HUES48 (cell line): ENCODE data around the gene PYGO2.
A peak's percentile ranks its signal among the peaks of the same experiment; 100 is the strongest.

ENCODE experiments used
- H3K27ac ChIP-seq: one replicate; pipeline ENCODE4 v1.7.0; 2013; ENCODE audit warnings: low read depth, low read length, inconsistent platforms
- H3K27me3 ChIP-seq: 2 replicates; pipeline ENCODE4 v1.6.1; 2013; ENCODE audit warnings: mild to moderate bottlenecking, low read length; ENCODE audit not compliant: control insufficient read depth, insufficient read depth
- H3K36me3 ChIP-seq: 2 replicates; pipeline ENCODE4 v1.6.1; 2013; ENCODE audit warnings: low read length; ENCODE audit not compliant: control insufficient read depth, insufficient read depth
- H3K4me1 ChIP-seq: 2 replicates; pipeline ENCODE4 v1.6.1; 2013; ENCODE audit warnings: mild to moderate bottlenecking, low read length; ENCODE audit not compliant: control insufficient read depth, insufficient read depth
- H3K4me3 ChIP-seq: 2 replicates; pipeline ENCODE4 v1.5.1; 2013; ENCODE audit warnings: mild to moderate bottlenecking, low read depth, low read length
- H3K9ac ChIP-seq: 2 replicates; pipeline ENCODE4 v1.6.1; 2013; ENCODE audit warnings: mild to moderate bottlenecking, low read depth, low read length, moderate library complexity
- H3K9me3 ChIP-seq: 2 replicates; pipeline ENCODE4 v1.6.1; 2013; ENCODE audit warnings: low read length; ENCODE audit not compliant: control insufficient read depth, insufficient read depth

The PYGO2 gene

GRCh38 chr1:155004352-155005075 lies 42.9 kb upstream of the PYGO2 start:
- no peaks in the 10 kb centered on the region for H3K36me3 ChIP-seq
- no peaks in the 10 kb centered on the region for H3K27me3 ChIP-seq
- H3K9me3 ChIP-seq = no peaks in the 10 kb centered on the region
- H3K4me3 ChIP-seq = peak overlapping the region; percentile 84
- peak overlapping the region; percentile 81 for H3K27ac ChIP-seq
- H3K4me1 ChIP-seq = peaks cover 14% of the 10 kb centered on the region
- peak overlapping the region; percentile 55; the same call in 1 of the 2 replicates for H3K9ac ChIP-seq

GRCh38 chr1:155003766-155004351 lies 42.3 kb upstream of the PYGO2 start:
- Histone ChIP-seq H3K9ac (peak overlapping the region; percentile 64; the same call in 1 of the 2 replicates), H3K9me3 (no peaks in the 10 kb centered on the region), H3K27me3 (no peaks in the 10 kb centered on the region), H3K36me3 (no peaks in the 10 kb centered on the region), H3K4me3 (peak overlapping the region; percentile 84), H3K4me1 (peaks cover 14% of the 10 kb centered on the region), H3K27ac (peak overlapping the region; percentile 81)

GRCh38 chr1:155003227-155003765 lies 41.7 kb upstream of the PYGO2 start:
- Histone ChIP-seq H3K4me1 (peaks cover 14% of the 10 kb centered on the region), H3K27me3 (no peaks in the 10 kb centered on the region), H3K9me3 (no peaks in the 10 kb centered on the region), H3K36me3 (no peaks in the 10 kb centered on the region), H3K4me3 (peak overlapping the region; percentile 84), H3K9ac (peak overlapping the region; percentile 64; the same call in 1 of the 2 replicates), H3K27ac (peak overlapping the region; percentile 81)

- Histone ChIP-seq H3K4me1 (peaks cover 14% of the 10 kb centered on the region), H3K27ac (peak within 1 kb of the TSS; percentile 92), H3K27me3 (0 out of 2 replicates have a peak, but pooled peaks cover 2% of the 10 kb centered on the region), H3K4me3 (peak within 1 kb of the TSS; percentile 84), H3K9me3 (no peaks in the 10 kb centered on the region), H3K36me3 (no peaks in the 10 kb centered on the region), H3K9ac (peak within 1 kb of the TSS; percentile 64; the same call in 1 of the 2 replicates)
Observed at GRCh38 chr1:155002464-155003226, 41.1 kb upstream of the PYGO2 start, which contains the start of gene ZBTB7B. Gene ZBTB7B, plus strand, starts transcription at chr1:155002802. Its CDS starts 11,859 bp downstream, at chr1:155014661.

GRCh38 chr1:155001675-155002463 lies 40.3 kb upstream of the PYGO2 start:
- H3K27ac ChIP-seq = peak overlapping the region; percentile 92
- H3K9me3 ChIP-seq = no peaks in the 10 kb centered on the region
- H3K9ac ChIP-seq = peak overlapping the region; percentile 83; the same call in 1 of the 2 replicates
- H3K4me3 ChIP-seq = peak overlapping the region; percentile 68
- 0 out of 2 replicates have a peak, but pooled peaks cover 3% of the 10 kb centered on the region for H3K27me3 ChIP-seq
- no peaks in the 10 kb centered on the region for H3K36me3 ChIP-seq
- H3K4me1 ChIP-seq = peaks cover 14% of the 10 kb centered on the region

GRCh38 chr1:155001425-155001674 lies 39.8 kb upstream of the PYGO2 start:
- H3K4me3 ChIP-seq = peak overlapping the region; percentile 68
- H3K9me3 ChIP-seq = no peaks in the 10 kb centered on the region
- peak overlapping the region; percentile 92 for H3K27ac ChIP-seq
- peaks cover 14% of the 10 kb centered on the region for H3K4me1 ChIP-seq
- H3K27me3 ChIP-seq = 0 out of 2 replicates have a peak, but pooled peaks cover 3% of the 10 kb centered on the region
- no peaks in the 10 kb centered on the region for H3K36me3 ChIP-seq
- peak overlapping the region; percentile 83; the same call in 1 of the 2 replicates for H3K9ac ChIP-seq

GRCh38 chr1:155000726-155001424 lies 39.3 kb upstream of the PYGO2 start:
- no peaks in the 10 kb centered on the region for H3K9me3 ChIP-seq
- H3K4me3 ChIP-seq = peak overlapping the region; percentile 68
- H3K36me3 ChIP-seq = no peaks in the 10 kb centered on the region
- H3K4me1 ChIP-seq = peaks cover 14% of the 10 kb centered on the region
- peak overlapping the region; percentile 92 for H3K27ac ChIP-seq
- H3K27me3 ChIP-seq = 0 out of 2 replicates have a peak, but pooled peaks cover 3% of the 10 kb centered on the region
- H3K9ac ChIP-seq = peak overlapping the region; percentile 83

GRCh38 chr1:155000411-155000725 lies 38.8 kb upstream of the PYGO2 start:
- H3K9ac ChIP-seq = peak overlapping the region; percentile 83
- H3K36me3 ChIP-seq = no peaks in the 10 kb centered on the region
- 0 out of 2 replicates have a peak, but pooled peaks cover 3% of the 10 kb centered on the region for H3K27me3 ChIP-seq
- H3K9me3 ChIP-seq = no peaks in the 10 kb centered on the region
- H3K27ac ChIP-seq = peak overlapping the region; percentile 92
- H3K4me1 ChIP-seq = peaks cover 12% of the 10 kb centered on the region
- peak overlapping the region; percentile 68 for H3K4me3 ChIP-seq

- H3K27ac ChIP-seq = peak overlapping the region; percentile 90
- peak overlapping the region; percentile 56 for H3K9ac ChIP-seq
- H3K4me1 ChIP-seq = peaks cover 7% of the 10 kb centered on the region
- no peaks in the 10 kb centered on the region for H3K36me3 ChIP-seq
- no peaks in the 10 kb centered on the region for H3K9me3 ChIP-seq
- H3K4me3 ChIP-seq = peak overlapping the region; percentile 68
- 0 out of 2 replicates have a peak, but pooled peaks cover 3% of the 10 kb centered on the region for H3K27me3 ChIP-seq
Observed at GRCh38 chr1:154999571-155000410, 38.2 kb upstream of the PYGO2 start.
